Keratinocyte (primary cell): ENCODE measurements around the gene PSMB1.

Source experiments
- CTCF ChIP-seq, 3 experiments: IDR thresholded peaks in 1 of 3; conservative IDR thresholded peaks in 1 of 3; optimal IDR thresholded peaks in 1 of 3; 2 replicates in 2 of 3; 3 replicates in 1 of 3; pipeline versions ENCODE3 to v1.5.1; 2011; ENCODE audit warnings: low read length in 3 of 3, mild to moderate bottlenecking in 3 of 3, moderate library complexity in 2 of 3, control low read depth in 1 of 3, inconsistent platforms in 1 of 3; ENCODE audit not compliant: insufficient read depth in 2 of 3; ENCODE audit errors: extremely low read depth in 1 of 3
- EZH2 ChIP-seq: IDR thresholded peaks from one replicate; pipeline ENCODE4 v1.6.1; 2012; ENCODE audit warnings: inconsistent platforms, mild to moderate bottlenecking, low read length, moderate library complexity

- no peak for TF ChIP-seq CTCF (optimal IDR thresholded peaks at IDR 0.05 in 1 of 3, IDR thresholded peaks at IDR 0.05 in 1 of 3, conservative IDR thresholded peaks at IDR 0.05 in 1 of 3; ENCODE audit: extremely low read depth in 1 of 3, insufficient read depth in 2 of 3, low read length in 3 of 3)
- no peak for TF ChIP-seq EZH2
Measured at GRCh38 chr6:170542031-170542719, 10.9 kb downstream of the PSMB1 start.
